ENCODE data around the gene CAPS. TPM values are rescaled to one million over a fixed set of nuclear protein-coding genes. Genes with fewer than 3 reads are reported as not detected.
A peak's percentile ranks its signal among the peaks of the same experiment; 100 is the strongest.
"Not testable (repeated sequence)": the region's sequence is repeated elsewhere in the genome, so short reads cannot be mapped to it uniquely, and the experiment has no call there.

Gene CAPS
- total and polyA plus RNA-seq, 12 donors: 7.1 to 146 (median 19.2) TPM

GRCh38 chr19:5960005-5961001, 46.2 kb downstream of the CAPS start:
- intact Hi-C loops (cut with DNase I): no loop called here
- Histone ChIP-seq H3K27ac (peak overlapping the region; percentile 36 to 94 (median 82)), H3K4me1 (replicated peaks in 1 of 2) (peaks cover 51 to 87% of the 10 kb centered on the region in 2 donors), H3K4me3 (no peak overlapping the region), H3K9me3 (replicated peaks in 1 of 3) (no peaks in the 10 kb centered on the region), H3K36me3 (replicated peaks in 1 of 2) (no peaks in the 10 kb centered on the region), H3K27me3 (no peaks in the 10 kb centered on the region)
- DNase-seq: peak; percentile 88 to 97 (median 94)
- WGBS, 4 donors: 46 to 55% (median 51%) methylated on average over 15 to 18 of the region's 18 CpGs
- TF ChIP-seq CTCF (IDR thresholded peaks at IDR 0.05): no peak
- TF ChIP-seq POLR2A (IDR thresholded peaks at IDR 0.05): peak in 1 of 2 donors; percentile 54

- DNase-seq; intact Hi-C loops (cut with DNase I); H3K36me3 ChIP-seq (replicated peaks in 1 of 2); H3K27me3 ChIP-seq; H3K9me3 ChIP-seq (replicated peaks in 1 of 3): not testable (repeated sequence)
- H3K27ac ChIP-seq: peak overlapping the region; percentile 21 to 94 (median 82)
- peak overlapping the region in 1 of 4 donors; percentile 21 for H3K4me3 ChIP-seq
- H3K4me1 ChIP-seq (replicated peaks in 1 of 2): peaks cover 60 to 86% of the 10 kb centered on the region in 2 donors
- WGBS, 4 donors: 47 to 68% (median 63%) methylated on average over 5 to 6 of the region's 6 CpGs
Observed at GRCh38 chr19:5961641-5961968, 47.6 kb downstream of the CAPS start.

- Histone ChIP-seq H3K9me3 (replicated peaks in 1 of 3) (no peaks in the 10 kb centered on the region), H3K4me3 (peak overlapping the region in 1 of 4 donors; percentile 21), H3K27me3 (no peaks in the 10 kb centered on the region), H3K36me3 (replicated peaks in 1 of 2) (no peaks in the 10 kb centered on the region), H3K27ac (peak overlapping the region; percentile 21 to 94 (median 82)), H3K4me1 (replicated peaks in 1 of 2) (peaks cover 58 to 86% of the 10 kb centered on the region in 2 donors)
- intact Hi-C loops (cut with DNase I): no loop called here
- 27 to 41% (median 31%) methylated on average over 25 to 29 of the region's 29 CpGs for WGBS, 4 donors
- TF ChIP-seq CTCF (IDR thresholded peaks at IDR 0.05) (no peak), POLR2A (IDR thresholded peaks at IDR 0.05) (peak in 1 of 2 donors; percentile 46)
- peak; percentile 55 to 78 (median 66) for DNase-seq
Observed at GRCh38 chr19:5961969-5962945, 48.2 kb downstream of the CAPS start.

GRCh38 chr19:5963259-5963658, 49.2 kb downstream of the CAPS start:
- DNase-seq; H3K4me3 ChIP-seq; intact Hi-C loops (cut with DNase I); H3K27me3 ChIP-seq; H3K36me3 ChIP-seq (replicated peaks in 1 of 2); H3K9me3 ChIP-seq (replicated peaks in 1 of 3): not testable (repeated sequence)
- 88 to 93% (median 90%) methylated on average over 6 of the region's 6 CpGs for WGBS, 4 donors
- peak overlapping the region in 3 of 5 donors; percentile 82 to 94 (median 93) for H3K27ac ChIP-seq
- peaks cover 62 to 86% of the 10 kb centered on the region in 2 donors for H3K4me1 ChIP-seq (replicated peaks in 1 of 2)

- no peak for DNase-seq
- WGBS, 4 donors: 90 to 95% (median 93%) methylated on average over 4 to 7 of the region's 7 CpGs
- no peaks in the 10 kb centered on the region for H3K27me3 ChIP-seq
- peaks cover 68 to 86% of the 10 kb centered on the region in 2 donors for H3K4me1 ChIP-seq (replicated peaks in 1 of 2)
- TF ChIP-seq POLR2A (IDR thresholded peaks at IDR 0.05): no peak
- no peak for TF ChIP-seq CTCF (IDR thresholded peaks at IDR 0.05)
- H3K4me3 ChIP-seq: no peak overlapping the region
- H3K27ac ChIP-seq: peak overlapping the region in 2 of 5 donors; percentile 93 to 94
- intact Hi-C loops (cut with DNase I): no loop called here
- no peaks in the 10 kb centered on the region for H3K36me3 ChIP-seq (replicated peaks in 1 of 2)
- H3K9me3 ChIP-seq (replicated peaks in 1 of 3): no peaks in the 10 kb centered on the region
Observed at GRCh38 chr19:5963855-5964254, 49.8 kb downstream of the CAPS start.
